ENCODE results near the gene PRDX3. TPM values are rescaled to one million over a fixed set of nuclear protein-coding genes. Genes with fewer than 3 reads are reported as not detected.

The PRDX3 gene
- total RNA-seq, 4 donors from 2014 or later = 58.8 to 78.3 (median 62.1) TPM

- peak overlapping the region; percentile 69 for H3K27ac ChIP-seq
- H3K36me3 ChIP-seq = no peaks in the 10 kb centered on the region
- no peaks in the 10 kb centered on the region for H3K9me3 ChIP-seq
- no peaks in the 10 kb centered on the region for H3K27me3 ChIP-seq
- peaks cover 31% of the 10 kb centered on the region for H3K4me1 ChIP-seq
- no peak for DNase-seq (ENCODE audit: low spot score in 2 of 2)
- no peak for TF ChIP-seq POLR2AphosphoS5 (IDR thresholded peaks at IDR 0.05)
- TF ChIP-seq EP300 (IDR thresholded peaks at IDR 0.05) = no peak
- WGBS = 100% methylated on average over 1 of the region's 1 CpG
- H3K4me3 ChIP-seq = no peak overlapping the region
Measured at GRCh38 chr10:119221666-119222065, 43.1 kb upstream of the PRDX3 start.

DNA sequence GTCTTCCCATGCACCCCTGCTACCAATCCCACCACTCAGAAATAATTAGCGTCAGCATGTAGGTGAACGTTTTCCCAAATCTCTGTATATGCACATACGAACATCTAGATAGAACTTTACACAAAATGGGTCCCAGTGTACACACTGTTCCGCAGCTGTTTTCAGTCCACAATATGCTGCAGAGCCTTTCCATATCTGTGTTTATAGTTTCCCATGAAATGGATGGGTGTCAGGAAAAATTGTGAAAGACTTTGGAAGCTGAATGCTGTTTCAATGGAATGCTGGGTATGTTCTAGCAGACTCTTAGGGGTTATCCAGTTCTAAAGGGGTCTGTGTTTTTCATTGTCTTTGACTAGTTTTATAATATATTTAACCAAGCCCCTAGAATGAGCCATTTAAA lies 42.6 kb upstream of the PRDX3 start:
- Histone ChIP-seq H3K36me3 (no peaks in the 10 kb centered on the region), H3K27ac (peak overlapping the region; percentile 49), H3K9me3 (no peaks in the 10 kb centered on the region), H3K4me1 (peaks cover 31% of the 10 kb centered on the region), H3K27me3 (no peaks in the 10 kb centered on the region), H3K4me3 (no peak overlapping the region)
- DNase-seq (ENCODE audit: low spot score in 2 of 2) = no peak
- TF ChIP-seq, protein P1, sequence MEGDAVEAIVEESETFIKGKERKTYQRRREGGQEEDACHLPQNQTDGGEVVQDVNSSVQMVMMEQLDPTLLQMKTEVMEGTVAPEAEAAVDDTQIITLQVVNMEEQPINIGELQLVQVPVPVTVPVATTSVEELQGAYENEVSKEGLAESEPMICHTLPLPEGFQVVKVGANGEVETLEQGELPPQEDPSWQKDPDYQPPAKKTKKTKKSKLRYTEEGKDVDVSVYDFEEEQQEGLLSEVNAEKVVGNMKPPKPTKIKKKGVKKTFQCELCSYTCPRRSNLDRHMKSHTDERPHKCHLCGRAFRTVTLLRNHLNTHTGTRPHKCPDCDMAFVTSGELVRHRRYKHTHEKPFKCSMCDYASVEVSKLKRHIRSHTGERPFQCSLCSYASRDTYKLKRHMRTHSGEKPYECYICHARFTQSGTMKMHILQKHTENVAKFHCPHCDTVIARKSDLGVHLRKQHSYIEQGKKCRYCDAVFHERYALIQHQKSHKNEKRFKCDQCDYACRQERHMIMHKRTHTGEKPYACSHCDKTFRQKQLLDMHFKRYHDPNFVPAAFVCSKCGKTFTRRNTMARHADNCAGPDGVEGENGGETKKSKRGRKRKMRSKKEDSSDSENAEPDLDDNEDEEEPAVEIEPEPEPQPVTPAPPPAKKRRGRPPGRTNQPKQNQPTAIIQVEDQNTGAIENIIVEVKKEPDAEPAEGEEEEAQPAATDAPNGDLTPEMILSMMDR (IDR thresholded peaks at IDR 0.05) = no peak
- no peak for TF ChIP-seq POLR2A (IDR thresholded peaks at IDR 0.05)
- TF ChIP-seq POLR2AphosphoS5 (IDR thresholded peaks at IDR 0.05) = no peak
- TF ChIP-seq EP300 (IDR thresholded peaks at IDR 0.05) = no peak
- 70% methylated on average over 4 of the region's 4 CpGs for WGBS

DNA sequence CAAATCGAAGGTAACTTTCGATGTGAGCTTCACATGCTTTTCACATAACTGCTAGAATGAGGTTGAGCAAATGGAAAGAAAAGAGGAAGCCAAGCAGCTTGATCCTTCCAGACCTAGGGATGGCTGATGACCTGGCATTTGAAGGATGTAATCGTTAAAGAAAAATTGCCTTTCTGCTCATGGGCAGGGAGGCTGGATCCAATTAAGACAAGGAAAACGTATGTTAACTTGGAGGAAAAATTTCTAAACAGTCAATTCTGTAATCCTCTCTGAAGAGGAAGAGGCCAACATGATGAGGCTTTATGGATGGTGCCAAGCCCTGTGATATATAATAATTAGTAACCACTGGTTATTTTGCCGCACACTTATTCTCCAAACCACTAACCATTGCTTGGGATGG lies 41.3 kb upstream of the PRDX3 start:
- Histone ChIP-seq H3K27ac (no peak overlapping the region), H3K9me3 (no peaks in the 10 kb centered on the region), H3K36me3 (no peaks in the 10 kb centered on the region), H3K27me3 (no peaks in the 10 kb centered on the region), H3K4me3 (no peak overlapping the region), H3K4me1 (peaks cover 31% of the 10 kb centered on the region)
- DNase-seq (ENCODE audit: low spot score in 2 of 2) = no peak
- TF ChIP-seq POLR2A (IDR thresholded peaks at IDR 0.05) (no peak), POLR2AphosphoS5 (IDR thresholded peaks at IDR 0.05) (no peak), EP300 (IDR thresholded peaks at IDR 0.05) (no peak)
- TF ChIP-seq, protein P1 (IDR thresholded peaks at IDR 0.05) = no peak
- WGBS = 66% methylated on average over 5 of the region's 5 CpGs

GRCh38 chr10:119217991-119218490 lies 39.4 kb upstream of the PRDX3 start:
- H3K36me3 ChIP-seq = no peaks in the 10 kb centered on the region
- peaks cover 34% of the 10 kb centered on the region for H3K4me1 ChIP-seq
- DNase-seq (ENCODE audit: low spot score in 2 of 2) = no peak
- 86% methylated on average over 4 of the region's 4 CpGs for whole genome bisulfite sequencing
- H3K4me3 ChIP-seq = no peak overlapping the region
- no peak overlapping the region for H3K27ac ChIP-seq
- H3K9me3 ChIP-seq = no peaks in the 10 kb centered on the region
- H3K27me3 ChIP-seq = no peaks in the 10 kb centered on the region
- TF ChIP-seq, protein P1 (IDR thresholded peaks at IDR 0.05) = no peak
- no peak for TF ChIP-seq POLR2A (IDR thresholded peaks at IDR 0.05)
- TF ChIP-seq POLR2AphosphoS5 (IDR thresholded peaks at IDR 0.05) = no peak

DNA sequence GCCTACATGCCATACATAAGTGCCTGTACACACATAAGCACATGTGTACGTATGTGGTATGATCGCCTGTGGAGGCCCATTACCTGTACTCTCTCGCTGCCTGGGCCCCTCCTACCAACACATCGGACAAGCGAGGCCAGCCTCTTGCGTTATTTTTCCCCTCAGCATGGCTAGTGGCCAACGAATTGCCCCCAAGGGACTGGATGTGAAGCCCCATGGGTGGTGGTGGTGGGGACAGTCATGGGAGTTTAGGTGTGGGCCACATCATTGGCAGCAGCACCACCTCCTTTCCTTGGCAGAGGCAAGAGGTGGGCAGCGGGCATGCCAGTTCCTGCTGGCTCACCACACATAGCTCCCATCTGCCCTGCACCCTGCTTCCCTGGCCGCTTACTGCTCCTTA lies 38.8 kb upstream of the PRDX3 start:
- no peak for DNase-seq (ENCODE audit: low spot score in 2 of 2)
- H3K27ac ChIP-seq = no peak overlapping the region
- WGBS = 88% methylated on average over 2 of the region's 9 CpGs
- H3K9me3 ChIP-seq = no peaks in the 10 kb centered on the region
- TF ChIP-seq EP300 (IDR thresholded peaks at IDR 0.05) = no peak
- peaks cover 33% of the 10 kb centered on the region for H3K4me1 ChIP-seq
- no peaks in the 10 kb centered on the region for H3K27me3 ChIP-seq
- no peaks in the 10 kb centered on the region for H3K36me3 ChIP-seq
- no peak overlapping the region for H3K4me3 ChIP-seq

- H3K4me1 ChIP-seq = peaks cover 32% of the 10 kb centered on the region
- no peak overlapping the region for H3K27ac ChIP-seq
- H3K4me3 ChIP-seq = no peak overlapping the region
- no peaks in the 10 kb centered on the region for H3K27me3 ChIP-seq
- H3K36me3 ChIP-seq = no peaks in the 10 kb centered on the region
- no peak for DNase-seq (ENCODE audit: low spot score in 2 of 2)
- 90% methylated on average over 5 of the region's 5 CpGs for WGBS
- TF ChIP-seq POLR2A (IDR thresholded peaks at IDR 0.05) (no peak), POLR2AphosphoS5 (IDR thresholded peaks at IDR 0.05) (no peak), EP300 (IDR thresholded peaks at IDR 0.05) (no peak)
- TF ChIP-seq, protein P1 (IDR thresholded peaks at IDR 0.05) = no peak
- no peaks in the 10 kb centered on the region for H3K9me3 ChIP-seq
Measured at GRCh38 chr10:119216127-119216526, 37.5 kb upstream of the PRDX3 start.

All from suprapubic skin (tissue), 4 donors.